ENCODE measurements around the gene ZNF526.

The ZNF526 gene

DNA sequence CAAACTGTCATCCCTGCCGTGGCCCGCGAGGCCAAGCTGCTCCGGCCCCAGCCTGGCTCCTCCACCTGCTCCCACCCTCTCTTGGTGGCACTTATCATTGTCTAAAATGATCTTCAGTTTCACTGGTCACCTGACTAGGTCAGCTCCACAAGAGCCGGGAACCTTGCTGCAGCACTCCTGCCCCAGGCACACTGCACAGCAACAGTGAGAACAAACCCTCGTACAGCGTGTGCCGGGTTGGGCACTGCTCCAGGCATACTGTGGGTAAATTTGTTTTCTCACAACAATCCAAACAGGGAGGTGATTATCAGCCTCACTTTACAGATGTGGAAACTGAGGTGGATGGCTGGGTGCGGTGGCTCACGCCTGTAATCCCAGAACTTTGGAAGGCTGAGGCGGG lies 11.5 kb upstream of the ZNF526 start:
- Histone ChIP-seq H3K27ac (peak overlapping the region; percentile 67), H3K36me3 (peaks cover 100% of the 10 kb centered on the region), H3K27me3 (no peaks in the 10 kb centered on the region), H3K9me3 (no peaks in the 10 kb centered on the region), H3K4me3 (ENCODE audit: low read depth in 1 of 2, low read length in 1 of 2) (no peak overlapping the region), H3K4me1 (ENCODE audit: control insufficient read depth in 1 of 2, insufficient read depth in 1 of 2, low read depth in 1 of 2, low read length in 1 of 2) (peaks cover 35 to 53% of the 10 kb centered on the region in 2 experiments)
- TF ChIP-seq, protein P1, sequence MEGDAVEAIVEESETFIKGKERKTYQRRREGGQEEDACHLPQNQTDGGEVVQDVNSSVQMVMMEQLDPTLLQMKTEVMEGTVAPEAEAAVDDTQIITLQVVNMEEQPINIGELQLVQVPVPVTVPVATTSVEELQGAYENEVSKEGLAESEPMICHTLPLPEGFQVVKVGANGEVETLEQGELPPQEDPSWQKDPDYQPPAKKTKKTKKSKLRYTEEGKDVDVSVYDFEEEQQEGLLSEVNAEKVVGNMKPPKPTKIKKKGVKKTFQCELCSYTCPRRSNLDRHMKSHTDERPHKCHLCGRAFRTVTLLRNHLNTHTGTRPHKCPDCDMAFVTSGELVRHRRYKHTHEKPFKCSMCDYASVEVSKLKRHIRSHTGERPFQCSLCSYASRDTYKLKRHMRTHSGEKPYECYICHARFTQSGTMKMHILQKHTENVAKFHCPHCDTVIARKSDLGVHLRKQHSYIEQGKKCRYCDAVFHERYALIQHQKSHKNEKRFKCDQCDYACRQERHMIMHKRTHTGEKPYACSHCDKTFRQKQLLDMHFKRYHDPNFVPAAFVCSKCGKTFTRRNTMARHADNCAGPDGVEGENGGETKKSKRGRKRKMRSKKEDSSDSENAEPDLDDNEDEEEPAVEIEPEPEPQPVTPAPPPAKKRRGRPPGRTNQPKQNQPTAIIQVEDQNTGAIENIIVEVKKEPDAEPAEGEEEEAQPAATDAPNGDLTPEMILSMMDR (IDR thresholded peaks at IDR 0.05): no peak

DNA sequence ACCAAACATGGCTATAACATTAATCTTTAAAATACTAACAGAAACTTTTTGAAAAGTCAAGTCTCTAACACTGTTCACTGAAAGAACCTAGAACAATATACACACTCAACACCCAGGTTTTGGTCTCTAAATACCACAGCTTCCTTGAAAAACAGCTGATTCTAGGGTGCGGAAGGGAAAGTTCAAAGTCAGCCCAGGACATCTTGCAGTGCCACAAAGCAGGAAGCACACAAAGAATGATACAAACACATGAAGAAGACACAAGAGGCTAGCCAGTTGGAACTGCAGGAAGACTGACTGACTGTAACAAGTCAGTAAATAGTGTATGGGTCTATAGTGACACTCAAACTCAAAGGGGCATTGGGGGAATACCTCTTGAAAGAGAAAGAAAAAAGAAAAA lies 7.2 kb upstream of the ZNF526 start:
- Histone ChIP-seq H3K36me3 (peaks cover 86% of the 10 kb centered on the region), H3K9me3 (no peaks in the 10 kb centered on the region), H3K27me3 (no peaks in the 10 kb centered on the region), H3K27ac (peak overlapping the region; percentile 53), H3K4me3 (ENCODE audit: low read depth in 1 of 2, low read length in 1 of 2) (no peak overlapping the region), H3K4me1 (ENCODE audit: control insufficient read depth in 1 of 2, insufficient read depth in 1 of 2, low read depth in 1 of 2, low read length in 1 of 2) (peaks cover 48 to 59% of the 10 kb centered on the region in 2 experiments)
- TF ChIP-seq, protein P1 (IDR thresholded peaks at IDR 0.05): no peak

DNA sequence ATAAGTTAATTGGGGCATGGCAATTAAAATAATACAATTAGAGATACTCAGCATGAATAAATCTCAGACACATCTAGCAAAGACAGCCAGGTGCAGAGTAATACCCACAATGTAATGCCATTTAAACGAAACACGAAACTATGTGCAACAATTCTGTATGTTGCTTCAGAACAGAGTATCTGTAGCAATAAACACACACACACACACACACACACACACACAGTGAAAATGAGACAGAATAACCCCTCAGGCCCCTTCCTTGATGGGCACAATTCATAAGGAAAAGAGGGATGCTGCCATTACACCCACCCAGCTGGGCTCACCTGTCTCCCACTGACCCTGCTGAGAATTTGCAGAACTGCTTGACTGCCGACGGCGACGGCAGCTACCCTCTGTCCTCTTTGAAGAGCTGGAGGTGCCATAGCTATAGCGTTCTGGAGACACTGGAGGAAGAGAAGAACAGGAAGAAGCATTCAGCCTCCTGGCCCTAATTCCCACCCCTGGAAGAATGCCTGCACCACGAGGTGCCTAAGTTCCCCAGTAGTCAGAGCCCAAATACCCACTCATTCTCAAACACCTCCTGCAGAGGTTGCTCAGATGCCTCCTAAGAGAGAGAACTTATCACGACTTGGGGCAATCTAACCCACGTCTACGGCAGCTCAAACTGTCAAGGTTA lies 5.2 kb upstream of the ZNF526 start:
- Histone ChIP-seq H3K27ac (peak overlapping the region; percentile 97), H3K36me3 (peaks cover 65% of the 10 kb centered on the region), H3K4me3 (ENCODE audit: low read depth in 1 of 2, low read length in 1 of 2) (peak overlapping the region; percentile 81 to 99), H3K9me3 (no peaks in the 10 kb centered on the region), H3K4me1 (ENCODE audit: control insufficient read depth in 1 of 2, insufficient read depth in 1 of 2, low read depth in 1 of 2, low read length in 1 of 2) (peaks cover 61 to 72% of the 10 kb centered on the region in 2 experiments), H3K27me3 (no peaks in the 10 kb centered on the region)
- TF ChIP-seq, protein P1 (IDR thresholded peaks at IDR 0.05): no peak

DNA sequence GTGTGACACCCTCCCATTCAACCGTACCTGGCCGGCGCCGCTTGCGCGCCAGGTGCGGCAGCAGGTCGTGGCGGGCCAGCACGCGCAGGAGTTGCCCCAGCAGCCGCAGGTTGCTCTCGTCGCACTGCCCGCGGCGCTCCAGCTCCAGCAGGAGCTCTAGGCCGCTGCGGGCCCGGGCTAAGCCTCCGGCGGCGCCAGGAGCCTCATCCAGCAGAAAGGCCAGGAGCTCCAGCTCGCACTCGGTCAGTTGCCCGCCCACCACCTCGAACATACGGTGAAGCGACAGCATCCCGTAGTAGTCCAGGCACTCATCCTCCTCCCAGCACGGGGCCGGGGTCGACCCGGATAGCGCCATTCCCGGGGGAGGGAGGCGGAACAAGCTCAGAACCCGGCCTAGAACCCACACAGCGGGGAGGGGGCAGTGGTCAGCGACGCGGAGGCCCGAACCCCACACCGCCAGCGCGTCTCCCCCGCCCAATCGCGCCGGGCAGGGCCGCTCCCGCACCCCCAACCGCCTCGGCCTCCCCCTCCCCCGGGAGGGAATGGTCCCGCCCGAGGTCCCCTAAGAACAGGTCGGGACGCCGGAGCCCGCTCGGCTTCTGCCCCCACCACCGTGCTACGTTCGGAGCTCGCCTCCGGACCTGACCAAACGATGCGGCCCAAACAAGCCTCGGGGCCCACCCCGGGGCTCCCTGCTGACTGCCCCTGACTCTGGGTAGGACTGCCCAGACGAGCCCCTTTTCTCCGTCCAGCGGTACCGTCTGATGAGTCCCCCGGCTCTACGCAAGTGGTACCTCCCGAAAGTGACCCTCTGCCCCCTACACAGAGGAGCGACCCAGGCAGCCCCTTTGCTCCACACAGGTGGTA lies 3.2 kb upstream of the ZNF526 start:
- H3K4me3 ChIP-seq (ENCODE audit: low read depth in 1 of 2, low read length in 1 of 2): peak overlapping the region; percentile 81 to 99
- TF ChIP-seq, protein P1 (IDR thresholded peaks at IDR 0.05): no peak
- no peaks in the 10 kb centered on the region for H3K9me3 ChIP-seq
- H3K27me3 ChIP-seq: no peaks in the 10 kb centered on the region
- peaks cover 70 to 77% of the 10 kb centered on the region in 2 experiments for H3K4me1 ChIP-seq (ENCODE audit: control insufficient read depth in 1 of 2, insufficient read depth in 1 of 2, low read depth in 1 of 2, low read length in 1 of 2)
- peaks cover 46% of the 10 kb centered on the region for H3K36me3 ChIP-seq
- H3K27ac ChIP-seq: peak overlapping the region; percentile 97

DNA sequence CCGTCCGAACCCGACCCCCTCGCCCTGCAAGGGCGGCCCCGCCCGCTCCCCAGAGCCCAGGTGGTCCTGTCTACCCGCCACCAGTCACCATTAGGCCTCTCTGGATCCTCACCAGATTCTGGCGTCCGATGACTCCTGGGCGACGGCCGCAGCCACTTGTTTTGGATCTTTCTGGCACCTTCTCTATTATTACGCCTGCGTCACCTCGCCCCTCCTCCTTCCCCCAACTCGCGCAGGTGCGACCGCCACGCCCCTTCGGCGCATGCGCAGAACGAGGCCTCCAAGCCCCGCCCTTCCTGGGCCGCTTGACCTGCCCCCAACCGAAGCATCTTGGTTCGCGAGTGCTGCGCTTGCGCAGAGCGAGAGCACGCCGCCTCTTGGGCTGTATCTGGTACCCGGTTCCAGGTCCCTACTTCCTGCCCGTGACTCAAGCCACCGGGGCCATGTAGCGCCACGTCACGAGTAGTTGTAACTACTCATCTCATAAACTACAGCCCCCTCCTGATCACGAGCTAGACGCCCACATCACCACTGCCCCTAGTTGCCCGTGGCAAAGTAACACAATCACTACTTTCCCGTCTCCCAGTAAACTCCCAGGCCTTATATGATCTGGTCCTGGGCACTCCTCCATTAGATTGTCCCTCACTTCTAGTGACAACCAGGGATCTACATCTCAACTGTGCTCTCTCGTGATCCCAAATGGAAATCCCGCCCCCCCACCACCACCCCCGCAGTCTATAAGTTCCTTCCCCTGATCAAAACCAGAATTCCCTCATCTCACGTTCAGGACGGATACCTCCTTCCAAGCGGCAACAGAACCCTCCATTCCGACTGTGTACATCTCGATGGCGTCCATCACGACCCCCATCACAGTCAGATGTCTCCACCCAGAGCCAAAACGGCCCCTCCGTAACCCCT lies 2.3 kb upstream of the ZNF526 start, which contains the start of gene DEDD2:
Gene DEDD2, minus strand, starts transcription at position 158 of the 918 bp plus-strand sequence. CDS start 670 bp downstream, outside the sequence.
- H3K36me3 ChIP-seq: peaks cover 37% of the 10 kb centered on the region
- peaks cover 69 to 72% of the 10 kb centered on the region in 2 experiments for H3K4me1 ChIP-seq (ENCODE audit: control insufficient read depth in 1 of 2, insufficient read depth in 1 of 2, low read depth in 1 of 2, low read length in 1 of 2)
- H3K27me3 ChIP-seq: no peaks in the 10 kb centered on the region
- TF ChIP-seq, protein P1 (IDR thresholded peaks at IDR 0.05): peak; percentile 42
- H3K27ac ChIP-seq: peak within 1 kb of the TSS; percentile 97
- peak within 1 kb of the TSS; percentile 81 to 99 for H3K4me3 ChIP-seq (ENCODE audit: low read depth in 1 of 2, low read length in 1 of 2)
- no peaks in the 10 kb centered on the region for H3K9me3 ChIP-seq
